Fibroblast of villous mesenchyme (primary cell): ENCODE data around the gene HOXA7. TPM values are rescaled to one million over a fixed set of nuclear protein-coding genes. Genes with fewer than 3 reads are reported as not detected.
A peak's percentile ranks its signal among the peaks of the same experiment; 100 is the strongest.

ENCODE experiments used
- DNase-seq: peaks from one replicate; pipeline ENCODE4 v3.0.0-alpha.2; 2010; ENCODE audit warnings: low read depth
- H3K4me3 ChIP-seq: 2 replicates; pipeline ENCODE4 v1.5.1; 2011; ENCODE audit warnings: low read depth, mild to moderate bottlenecking, low read length
- total RNA-seq: library from RNA; depleted of rRNA; stranded (reverse); fragments of >200 nt; gene quantifications from 2 replicates; pipeline ENCODE4 v1.2.3, GENCODE V29; 2012
- TF ChIP-seq, protein P1 (sequence below): IDR thresholded peaks from 2 replicates; pipeline ENCODE4 v1.5.1; 2012; ENCODE audit warnings: low read depth, mild to moderate bottlenecking, low read length; ENCODE audit not compliant: insufficient read depth

Gene HOXA7
- total RNA-seq, 1 donor, result 2.2 TPM

DNA sequence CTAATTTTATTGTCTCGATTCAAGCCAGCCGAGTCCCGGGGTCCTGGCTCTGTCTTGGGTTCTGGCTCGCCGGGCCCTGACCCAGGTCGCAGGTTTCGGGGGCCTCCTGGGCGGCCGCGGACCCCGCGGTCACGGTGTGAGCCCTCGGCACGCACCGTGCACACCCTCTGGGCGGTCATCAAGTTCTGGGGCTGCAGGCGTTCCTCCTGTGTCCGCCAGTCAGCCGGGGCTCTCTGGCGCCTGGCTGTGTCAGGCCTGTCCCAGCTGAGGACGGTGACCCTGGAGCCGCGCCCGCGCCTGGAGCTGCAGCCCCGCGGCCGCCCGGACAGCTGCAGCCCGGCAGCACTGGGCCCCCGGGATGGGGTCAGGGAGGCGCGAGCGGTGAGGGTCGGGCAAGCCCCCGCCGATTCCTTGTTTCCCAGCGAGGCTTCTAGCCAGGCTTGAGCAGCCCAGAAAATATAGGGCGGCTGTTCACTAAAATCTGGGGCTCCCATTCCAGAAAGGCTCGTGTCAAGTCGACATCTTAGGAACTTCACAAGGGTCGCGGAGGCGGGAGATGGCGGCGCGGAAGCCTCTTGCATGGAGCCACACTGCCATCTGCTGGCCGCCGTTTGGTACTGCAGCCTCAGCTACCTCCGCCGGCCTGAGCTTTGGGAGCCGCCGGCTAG is 4.2 kb upstream of the HOXA7 start:
- peak overlapping the region; percentile 60 for H3K4me3 ChIP-seq
- TF ChIP-seq, protein P1, sequence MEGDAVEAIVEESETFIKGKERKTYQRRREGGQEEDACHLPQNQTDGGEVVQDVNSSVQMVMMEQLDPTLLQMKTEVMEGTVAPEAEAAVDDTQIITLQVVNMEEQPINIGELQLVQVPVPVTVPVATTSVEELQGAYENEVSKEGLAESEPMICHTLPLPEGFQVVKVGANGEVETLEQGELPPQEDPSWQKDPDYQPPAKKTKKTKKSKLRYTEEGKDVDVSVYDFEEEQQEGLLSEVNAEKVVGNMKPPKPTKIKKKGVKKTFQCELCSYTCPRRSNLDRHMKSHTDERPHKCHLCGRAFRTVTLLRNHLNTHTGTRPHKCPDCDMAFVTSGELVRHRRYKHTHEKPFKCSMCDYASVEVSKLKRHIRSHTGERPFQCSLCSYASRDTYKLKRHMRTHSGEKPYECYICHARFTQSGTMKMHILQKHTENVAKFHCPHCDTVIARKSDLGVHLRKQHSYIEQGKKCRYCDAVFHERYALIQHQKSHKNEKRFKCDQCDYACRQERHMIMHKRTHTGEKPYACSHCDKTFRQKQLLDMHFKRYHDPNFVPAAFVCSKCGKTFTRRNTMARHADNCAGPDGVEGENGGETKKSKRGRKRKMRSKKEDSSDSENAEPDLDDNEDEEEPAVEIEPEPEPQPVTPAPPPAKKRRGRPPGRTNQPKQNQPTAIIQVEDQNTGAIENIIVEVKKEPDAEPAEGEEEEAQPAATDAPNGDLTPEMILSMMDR, result peak; percentile 92
- DNase-seq, result peak; percentile 90

DNA sequence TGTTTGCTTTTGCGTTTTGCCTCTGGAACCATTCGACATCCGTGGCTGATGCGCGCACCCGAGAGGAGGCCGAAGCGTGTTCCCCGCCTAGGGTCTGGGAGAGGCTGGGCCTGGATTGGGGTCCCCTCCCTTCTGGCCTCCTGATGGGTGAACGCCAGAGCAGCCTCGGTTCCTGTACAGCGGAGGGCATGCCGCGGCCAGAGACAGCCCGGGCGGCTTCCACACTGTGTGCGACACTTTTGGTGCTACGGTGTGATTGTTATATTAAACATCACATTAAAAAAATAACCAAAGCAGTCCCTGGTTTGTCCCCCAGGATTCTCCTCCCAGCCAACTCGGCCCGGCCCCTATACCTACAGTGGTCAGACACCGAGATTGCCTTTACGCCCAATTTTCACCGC is 3.7 kb upstream of the HOXA7 start:
- H3K4me3 ChIP-seq, result peak overlapping the region; percentile 60
- no peak for DNase-seq
- TF ChIP-seq, protein P1, result no peak

DNA sequence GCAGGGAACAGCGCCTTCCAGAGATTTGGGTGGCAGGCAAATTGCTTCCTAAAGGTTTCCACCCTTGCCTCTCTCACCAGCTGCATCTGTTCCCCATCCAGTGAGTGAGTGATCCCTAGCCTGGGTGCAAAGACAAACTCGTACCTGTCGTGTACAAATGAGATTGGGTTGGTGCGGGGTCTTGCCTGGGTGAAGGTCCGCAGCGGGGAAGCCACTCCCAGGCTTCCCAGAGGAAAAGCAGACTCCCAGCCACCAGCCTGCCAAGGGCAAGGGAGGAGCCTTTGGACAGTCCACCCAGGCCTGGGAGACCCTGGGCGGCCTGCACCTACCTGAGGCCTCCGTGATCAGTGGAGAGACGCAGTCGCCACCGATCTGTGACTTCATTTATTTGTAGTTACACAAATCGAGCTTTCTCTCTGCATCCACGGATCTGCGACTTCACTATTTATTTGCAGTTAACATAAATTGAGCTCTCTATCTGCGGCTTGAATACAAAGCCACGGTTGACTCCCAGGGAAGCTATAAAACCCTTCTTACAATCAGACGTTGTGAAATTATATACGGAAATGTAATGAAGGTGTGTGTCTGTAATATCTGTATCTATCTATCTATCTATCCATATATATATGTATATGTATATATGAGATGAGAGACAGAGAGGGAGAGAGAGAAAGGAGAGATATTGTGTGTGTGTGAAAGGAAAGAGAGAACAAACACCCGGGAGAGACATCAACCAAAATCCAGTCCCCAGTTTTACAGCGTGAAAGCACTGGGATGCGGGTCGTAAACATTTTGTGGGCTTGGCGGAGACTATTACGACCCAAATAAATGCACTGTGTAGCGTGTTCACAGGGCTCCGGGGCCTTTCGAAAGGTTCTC is 3.0 kb upstream of the HOXA7 start:
- DNase-seq, result no peak
- TF ChIP-seq, protein P1, result no peak
- no peak overlapping the region for H3K4me3 ChIP-seq

DNA sequence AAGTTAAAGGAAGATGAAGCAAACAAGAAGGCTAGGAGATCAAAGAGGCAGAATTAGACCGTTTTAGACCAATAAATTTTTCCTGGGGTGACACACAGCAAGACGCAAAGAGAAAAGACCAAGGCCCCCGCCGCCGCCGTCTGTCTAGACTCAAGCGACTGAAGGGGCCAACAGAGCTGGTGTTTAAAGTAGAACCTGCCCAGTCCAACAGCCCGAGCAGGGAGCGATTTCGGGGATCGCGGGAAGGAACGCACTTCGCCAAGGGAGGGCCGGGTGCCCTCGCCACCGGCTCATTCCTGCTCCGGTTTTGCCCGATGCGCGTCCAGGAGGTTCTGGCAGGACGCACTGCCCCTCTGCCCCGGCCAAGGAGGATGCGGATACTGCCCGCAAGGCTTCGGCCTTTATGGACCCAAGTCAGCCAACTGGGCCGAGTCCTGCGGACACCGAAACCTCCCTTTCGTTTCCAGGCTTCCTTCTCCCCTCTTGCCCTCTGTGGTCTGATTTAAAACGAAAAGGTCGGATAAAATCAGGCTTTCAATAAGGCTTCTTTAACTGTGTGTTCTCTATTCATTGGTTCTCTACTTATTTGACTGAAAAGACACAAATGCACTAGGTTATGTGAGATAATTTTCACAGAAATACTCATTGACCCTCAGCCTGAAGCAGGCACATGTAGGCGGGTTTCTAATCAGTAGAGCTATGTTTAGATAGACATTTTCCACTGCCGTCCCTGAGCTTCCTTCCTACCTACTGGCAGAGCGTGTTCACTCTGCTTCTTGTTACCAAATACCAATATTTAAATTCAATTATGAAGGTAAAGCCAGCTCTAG is 2.2 kb upstream of the HOXA7 start:
- no peak for DNase-seq
- no peak overlapping the region for H3K4me3 ChIP-seq
- TF ChIP-seq, protein P1, result no peak

DNA sequence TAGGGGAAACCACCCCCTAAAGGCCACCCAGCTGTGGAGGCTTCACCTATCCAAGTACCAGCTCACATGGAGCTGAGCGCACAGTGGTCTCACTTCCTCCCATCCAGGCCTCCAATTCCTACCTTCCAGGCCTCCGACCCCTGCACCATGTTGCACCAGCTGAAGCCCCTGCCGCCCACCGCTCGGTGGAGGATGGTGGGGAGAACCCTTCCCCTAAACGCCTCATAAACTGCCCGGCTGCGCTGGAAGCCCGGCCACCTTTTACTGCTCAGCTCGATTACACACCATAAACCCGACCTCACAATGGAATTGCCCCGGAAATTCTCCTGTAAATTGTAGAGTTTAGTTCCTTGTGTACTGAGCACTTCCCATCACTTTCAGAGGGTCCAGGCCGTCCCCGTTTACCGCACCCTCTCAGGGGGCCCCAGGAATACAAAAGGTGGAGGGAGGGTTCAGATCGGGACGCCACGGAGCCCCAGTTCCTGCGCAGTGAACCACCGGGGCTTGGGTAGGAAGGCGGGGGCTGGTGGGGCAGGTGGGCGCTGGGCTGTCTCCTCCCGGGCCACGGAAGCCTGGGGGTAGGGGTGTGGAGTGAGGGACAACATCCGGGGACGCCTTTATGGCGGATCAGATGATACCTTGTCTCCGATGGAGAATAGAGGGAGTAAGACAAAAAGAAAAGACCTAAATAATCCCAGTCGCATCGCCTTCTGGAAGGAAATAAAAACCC is 1.4 kb upstream of the HOXA7 start:
- H3K4me3 ChIP-seq, result no peak overlapping the region
- DNase-seq, result no peak
- TF ChIP-seq, protein P1, result no peak
